Jurkat, Clone E6-1 (cell line): ENCODE measurements around the gene HIBCH.
"Not testable (repeated sequence)": the region's sequence is repeated elsewhere in the genome, so short reads cannot be mapped to it uniquely, and the experiment has no call there.

ENCODE experiments used
- DNase-seq: peaks from one replicate; pipeline ENCODE4 v3.0.0-alpha.2; 2011; ENCODE audit warnings: low read depth, low spot score
- H3K4me3 ChIP-seq: 2 replicates; pipeline ENCODE4 v1.5.1; 2011; ENCODE audit warnings: mild to moderate bottlenecking, low read length, control low read depth, moderate library complexity

HIBCH gene

DNA sequence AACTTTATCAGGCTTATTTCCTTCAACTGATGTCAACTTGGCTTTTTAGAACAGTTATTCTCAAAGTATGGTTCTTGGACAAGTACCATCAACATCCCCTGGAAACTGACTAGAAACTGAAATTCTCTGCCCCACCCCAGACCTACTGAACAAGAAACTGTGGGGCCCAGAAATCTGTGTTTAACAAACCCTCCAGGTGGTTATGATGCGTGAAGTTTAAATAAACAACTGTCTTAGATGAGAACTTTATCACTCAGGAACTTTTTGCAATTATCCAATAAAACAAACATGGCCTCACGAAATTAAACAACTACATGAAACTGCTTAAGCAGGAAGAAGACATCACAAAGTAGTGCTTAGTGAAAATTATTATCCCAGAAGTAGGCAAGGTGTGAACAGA lies 4.4 kb downstream of the HIBCH start:
- no peak overlapping the region for H3K4me3 ChIP-seq
- no peak for DNase-seq

DNA sequence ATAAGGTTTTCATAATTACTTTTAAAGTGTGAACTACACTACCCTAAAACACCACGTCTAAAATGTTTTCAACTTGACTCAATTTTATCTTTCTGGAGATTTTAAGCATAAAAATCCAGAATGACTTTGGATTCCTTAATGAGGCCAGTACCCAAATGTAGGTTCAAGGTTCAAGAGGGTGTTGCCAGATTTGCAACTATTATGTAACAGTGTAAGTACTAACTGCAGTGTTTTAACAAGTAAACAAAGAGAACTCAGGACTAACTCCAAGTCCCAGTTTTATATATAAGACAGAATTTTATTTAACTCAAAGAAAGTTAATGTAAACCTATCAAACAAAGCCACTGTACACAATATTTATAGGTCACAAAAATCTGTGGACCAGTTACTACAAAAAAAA lies 5.7 kb downstream of the HIBCH start:
- H3K4me3 ChIP-seq = no peak overlapping the region

DNA sequence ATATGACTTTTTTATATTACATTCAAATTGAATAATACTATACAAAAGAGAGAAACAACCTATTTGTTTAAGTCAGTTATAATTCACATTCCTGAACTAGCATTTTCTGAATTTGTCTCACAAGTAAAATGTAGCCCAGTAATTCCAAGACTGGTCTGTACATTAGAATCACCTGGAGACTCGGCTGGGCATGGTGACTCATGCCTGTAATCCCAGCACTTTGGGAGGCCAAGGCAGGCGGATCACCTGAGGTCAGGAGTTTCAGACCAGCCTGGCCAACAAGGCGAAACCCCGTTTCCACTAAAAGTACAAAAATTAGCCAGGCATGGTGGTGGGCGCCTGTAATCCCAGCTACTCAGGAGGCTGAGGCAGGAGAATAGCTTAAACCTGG lies 7.0 kb downstream of the HIBCH start:
- H3K4me3 ChIP-seq, DNase-seq: not testable (repeated sequence)

More for the DNA sequence above, 5.7 kb downstream of the HIBCH start:
- no peak for DNase-seq

DNA sequence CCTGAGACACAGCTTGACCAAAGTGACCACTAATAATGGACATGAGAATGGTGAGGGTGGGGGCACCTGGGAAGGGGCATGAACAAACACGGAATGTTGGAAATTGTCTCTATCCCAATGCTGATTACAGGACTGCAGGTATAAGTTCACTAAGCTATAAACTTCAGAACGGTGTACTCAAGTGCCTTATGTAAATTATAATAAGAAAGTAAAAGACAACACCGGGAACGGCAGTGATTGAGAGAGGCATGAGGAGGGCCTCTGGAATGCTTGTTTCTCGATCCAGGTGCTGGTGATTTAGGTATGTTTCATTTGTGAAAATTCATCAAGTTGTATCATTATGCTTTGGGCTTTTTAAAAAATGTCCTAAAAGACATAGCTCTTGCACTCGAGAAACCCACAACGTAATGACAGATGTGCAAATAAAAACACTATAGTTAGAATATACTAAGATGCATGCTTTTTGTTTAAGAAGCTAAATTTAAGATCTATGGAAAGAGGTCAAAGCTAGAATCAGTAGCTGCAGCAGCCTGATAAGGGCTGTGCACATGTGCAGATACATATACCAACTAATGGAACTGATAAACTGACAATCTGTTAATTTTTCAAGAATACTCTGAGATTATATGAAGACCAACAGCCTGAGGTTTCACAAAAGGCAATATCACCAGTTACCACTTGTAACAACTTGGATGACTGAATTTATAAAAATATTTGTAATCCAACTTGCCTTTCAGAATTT lies 7.6 kb downstream of the HIBCH start:
- H3K4me3 ChIP-seq = no peak overlapping the region
- DNase-seq = no peak

DNA sequence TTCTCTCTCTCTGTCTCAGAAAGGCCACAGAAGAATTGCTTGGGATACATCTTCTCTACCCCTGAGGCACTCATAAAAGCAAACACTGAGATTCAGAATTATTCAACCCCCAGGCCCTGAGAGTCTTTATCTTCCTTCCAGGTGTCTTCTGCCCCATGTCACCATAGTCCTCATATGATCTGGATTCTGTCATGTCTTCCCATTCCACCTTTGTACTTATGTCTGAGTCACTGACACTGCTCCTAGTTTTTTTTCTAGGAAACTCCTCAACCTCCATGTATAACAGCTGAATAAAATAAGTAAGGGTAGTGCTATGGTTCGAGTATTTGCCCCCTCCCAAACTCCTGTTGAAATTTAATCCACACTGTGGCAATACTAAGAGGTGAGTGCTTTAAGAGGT lies 11.6 kb downstream of the HIBCH start:
- no peak overlapping the region for H3K4me3 ChIP-seq
- no peak for DNase-seq

DNA sequence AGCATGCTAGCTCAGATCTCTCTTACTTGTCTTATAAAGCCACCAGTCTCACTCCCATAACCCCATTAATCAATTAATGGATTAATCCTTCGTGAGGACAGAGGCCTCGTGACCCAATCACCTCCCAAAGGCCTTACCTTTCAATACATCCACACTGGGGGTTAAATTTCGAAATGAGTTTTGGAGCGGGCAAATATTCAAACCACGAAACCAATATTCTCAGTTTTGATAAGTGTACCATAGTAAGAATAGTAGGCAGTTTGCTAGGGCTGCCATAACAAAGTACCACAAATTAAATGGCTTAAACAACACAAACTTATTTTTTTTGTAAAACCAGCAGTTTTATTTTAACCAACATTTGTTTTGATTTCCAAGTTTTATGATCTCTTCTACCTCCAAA lies 15.2 kb downstream of the HIBCH start:
- no peak for DNase-seq
- no peak overlapping the region for H3K4me3 ChIP-seq

DNA sequence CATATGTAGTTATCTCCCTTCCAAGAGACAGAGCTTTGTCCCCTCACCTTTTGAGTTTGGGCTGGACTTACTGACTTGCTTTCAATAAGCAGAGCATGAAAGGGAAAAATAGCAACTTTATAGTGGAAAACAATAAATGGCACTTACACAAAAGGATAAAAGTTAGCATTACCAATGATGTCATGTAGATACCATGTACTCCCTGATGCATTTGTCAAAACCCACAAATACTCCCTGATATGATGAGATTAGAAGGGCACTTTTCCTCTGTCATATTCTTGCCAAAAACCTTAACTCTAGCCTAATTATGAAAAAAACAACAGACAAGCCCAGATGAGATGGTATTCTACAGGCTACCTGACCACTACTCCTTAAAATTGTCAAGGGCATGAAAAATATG lies 16.0 kb downstream of the HIBCH start:
- DNase-seq = no peak
- no peak overlapping the region for H3K4me3 ChIP-seq

DNA sequence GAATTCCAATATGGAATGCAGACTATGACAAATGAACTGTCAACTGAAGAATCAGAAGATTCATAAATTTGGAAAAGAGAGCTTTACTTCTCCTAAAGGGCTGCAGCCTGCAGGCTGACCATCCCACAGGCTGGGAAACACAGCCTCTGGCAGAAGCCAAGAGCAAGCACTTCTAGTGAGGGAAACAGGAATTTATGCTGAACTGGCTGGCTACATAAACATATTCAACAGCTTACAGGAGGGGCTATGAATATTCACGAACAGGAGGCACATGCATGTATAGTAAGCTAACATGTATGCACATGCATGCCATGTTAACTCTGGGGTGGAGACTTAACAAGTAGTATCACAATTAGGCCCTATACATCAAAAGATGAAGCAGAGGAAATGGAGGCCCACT lies 17.6 kb downstream of the HIBCH start:
- DNase-seq = no peak
- no peak overlapping the region for H3K4me3 ChIP-seq

DNA sequence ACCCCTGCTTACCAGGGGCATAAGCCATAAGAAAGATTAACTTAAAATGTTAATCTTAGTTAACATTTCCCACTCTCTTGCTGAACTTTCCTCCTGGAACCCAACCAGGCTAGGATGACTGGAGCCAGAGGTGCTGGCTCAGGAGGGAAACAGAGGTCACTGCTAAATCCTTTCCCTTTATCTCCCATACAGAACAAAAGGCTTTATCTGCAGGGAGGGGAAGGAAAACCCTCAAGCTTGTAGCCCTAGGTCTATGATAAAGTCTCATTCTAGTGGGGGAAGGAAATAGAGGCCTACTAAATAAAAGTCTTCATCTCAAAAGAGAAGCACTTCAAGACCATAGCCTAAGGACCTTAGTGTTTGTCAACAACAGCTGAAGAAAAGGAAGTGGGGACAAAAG lies 18.6 kb downstream of the HIBCH start:
- H3K4me3 ChIP-seq = no peak overlapping the region
- DNase-seq = no peak

DNA sequence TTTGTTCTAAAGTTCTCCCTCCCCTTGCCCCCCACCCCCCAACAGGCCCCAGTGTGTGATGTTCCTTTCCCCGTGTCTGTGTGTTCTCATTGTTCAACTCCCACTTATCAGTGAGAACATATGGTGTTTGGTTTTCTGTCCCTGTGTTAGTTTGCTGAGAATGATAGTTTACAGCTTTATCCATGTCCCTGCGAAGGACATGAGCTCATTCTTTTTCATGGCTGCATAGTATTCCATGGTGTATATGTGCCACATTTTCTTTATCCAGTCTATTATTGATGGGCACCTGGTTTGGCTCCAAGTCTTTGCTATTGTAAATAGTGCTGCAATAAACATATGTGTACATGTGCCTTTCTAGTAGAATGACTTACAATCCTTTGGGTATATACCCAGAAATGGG lies 21.7 kb downstream of the HIBCH start:
- DNase-seq, H3K4me3 ChIP-seq: not testable (repeated sequence)

DNA sequence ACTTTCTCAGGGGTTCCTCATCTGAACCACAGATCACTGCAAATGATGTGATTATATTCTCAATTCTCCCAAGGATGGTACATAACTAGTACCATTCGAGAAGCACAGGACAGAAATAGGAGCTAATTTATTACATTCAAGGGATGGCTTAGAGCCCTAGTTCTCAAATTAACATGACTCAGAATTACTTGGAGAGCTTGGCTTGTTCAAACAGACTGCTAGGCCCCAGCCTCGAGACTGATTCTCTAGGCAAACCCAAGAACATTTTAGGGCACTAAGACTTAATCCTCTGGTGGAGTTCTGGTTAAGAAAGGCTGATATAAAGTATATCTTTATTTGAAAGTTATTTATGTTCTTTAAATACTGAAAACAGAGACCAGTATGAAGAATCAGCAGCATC lies 35.8 kb downstream of the HIBCH start:
- DNase-seq = no peak
- no peak overlapping the region for H3K4me3 ChIP-seq

DNA sequence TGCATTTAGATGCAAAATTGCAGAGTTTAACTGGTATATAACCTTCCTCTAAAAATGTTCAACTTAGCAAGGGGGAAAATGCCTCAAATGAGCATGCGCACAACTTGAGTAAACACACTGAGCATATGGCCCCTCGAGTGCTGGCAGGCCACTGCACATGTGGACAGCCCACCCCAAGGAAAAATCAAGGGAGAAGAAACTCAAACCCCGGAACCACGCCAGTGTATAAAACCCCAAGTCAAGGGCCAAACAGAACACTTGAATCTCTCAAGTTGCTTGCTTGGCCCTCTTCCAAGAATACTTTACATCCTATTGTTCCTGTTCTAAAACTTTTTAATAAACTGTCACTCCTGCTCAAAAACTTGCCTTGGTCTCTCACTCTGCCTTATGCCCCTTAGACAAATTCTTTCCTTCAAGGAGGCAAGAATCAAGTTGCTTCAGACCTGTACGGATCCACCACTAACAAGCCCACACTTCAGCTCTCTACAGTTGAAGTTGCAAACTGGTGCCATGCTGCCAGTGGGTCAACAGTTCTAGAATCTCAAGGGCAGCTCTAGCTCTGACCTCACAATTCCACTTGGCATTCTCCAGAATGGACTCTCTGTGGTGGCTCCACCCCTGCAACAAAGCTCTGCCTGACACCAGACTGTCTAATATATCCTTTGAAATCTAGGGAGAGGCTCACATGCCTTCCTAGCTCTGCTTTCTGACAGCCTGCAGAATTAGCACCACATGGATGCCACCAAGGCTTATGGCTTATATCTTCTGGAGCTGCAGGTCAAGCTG lies 38.9 kb downstream of the HIBCH start:
- no peak for DNase-seq
- no peak overlapping the region for H3K4me3 ChIP-seq

DNA sequence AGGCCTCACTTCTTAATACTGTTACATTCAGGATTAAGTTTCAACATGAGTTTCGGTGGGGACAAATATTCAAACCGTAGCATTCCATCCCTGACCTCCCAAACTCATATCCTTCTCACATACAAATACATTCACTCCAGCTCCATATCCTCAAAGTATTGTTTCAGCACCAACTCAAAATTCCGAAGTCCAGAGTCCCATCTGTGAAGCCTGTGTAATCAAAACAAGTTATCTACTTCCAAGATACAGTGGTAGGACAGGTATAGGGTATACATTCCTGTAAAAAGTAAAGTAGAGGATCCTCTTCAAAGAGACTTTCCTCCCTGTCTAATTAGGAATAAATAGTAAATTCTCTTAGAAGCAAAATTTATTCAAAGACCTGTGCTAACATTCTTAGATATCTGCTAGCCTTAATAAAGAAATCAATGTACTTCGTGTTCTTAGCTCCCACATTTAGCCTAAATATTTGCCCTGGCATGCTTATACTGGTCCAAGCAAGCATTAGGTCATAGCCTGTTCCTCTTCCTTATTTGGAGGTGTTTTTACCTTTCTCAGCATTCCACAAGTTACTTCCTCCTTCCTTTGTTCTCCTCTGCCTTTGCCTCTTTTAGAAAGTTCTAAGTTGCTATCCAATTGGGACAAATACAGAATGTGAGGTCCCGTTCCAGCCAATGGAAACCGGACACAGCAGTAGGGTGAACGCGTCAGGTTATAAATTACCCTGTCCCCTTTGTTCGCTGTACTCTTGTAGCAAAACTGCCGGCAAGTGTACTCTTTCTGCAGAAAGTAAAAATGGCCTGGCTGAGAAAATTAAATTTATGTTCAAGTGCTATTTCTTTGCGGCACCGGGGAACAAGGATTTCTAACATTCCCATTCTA lies 40.1 kb downstream of the HIBCH start:
- not testable (repeated sequence) for DNase-seq

DNA sequence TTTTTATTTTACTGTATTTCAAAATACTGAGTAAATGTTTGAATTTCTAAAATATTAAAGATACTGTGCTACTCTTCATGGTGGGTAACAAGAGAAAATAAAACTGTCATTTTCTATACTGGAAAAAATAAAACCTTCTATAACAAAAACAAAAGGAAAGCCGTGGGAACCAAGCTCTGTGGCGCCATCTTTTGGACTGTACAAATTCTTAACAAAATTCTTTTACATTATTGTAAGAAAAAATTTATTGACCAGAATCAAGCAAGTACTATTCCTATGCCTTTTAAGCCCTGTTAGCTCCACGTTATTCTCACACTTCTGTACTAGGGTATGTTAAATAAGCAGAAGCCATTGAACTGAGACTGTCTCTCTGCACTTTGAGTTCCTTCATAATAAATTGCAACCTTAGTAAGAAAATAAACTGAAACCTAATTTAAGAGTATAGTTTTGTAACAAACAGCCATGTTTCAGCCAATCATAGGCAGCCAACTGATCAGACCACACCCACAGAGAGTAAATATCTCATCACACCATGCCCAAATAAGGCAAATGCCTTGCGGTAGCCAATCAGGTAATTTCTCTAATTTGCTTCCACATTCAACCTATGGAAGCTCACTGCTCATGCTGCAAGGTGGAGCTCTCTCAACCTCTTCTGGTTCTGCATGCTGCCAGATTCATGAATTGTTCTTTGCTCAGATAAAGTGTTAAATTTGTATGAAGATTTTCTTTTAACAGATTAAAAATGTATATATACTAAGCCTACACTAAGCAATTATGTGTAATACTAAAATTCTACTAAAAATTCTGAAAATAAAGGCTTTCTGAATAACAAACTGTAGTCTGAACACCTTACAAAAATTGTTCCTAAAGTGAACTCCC lies 42.2 kb downstream of the HIBCH start:
- DNase-seq = peak; percentile 29
- no peak overlapping the region for H3K4me3 ChIP-seq

More for the DNA sequence above, 40.1 kb downstream of the HIBCH start:
- not testable (repeated sequence) for H3K4me3 ChIP-seq

DNA sequence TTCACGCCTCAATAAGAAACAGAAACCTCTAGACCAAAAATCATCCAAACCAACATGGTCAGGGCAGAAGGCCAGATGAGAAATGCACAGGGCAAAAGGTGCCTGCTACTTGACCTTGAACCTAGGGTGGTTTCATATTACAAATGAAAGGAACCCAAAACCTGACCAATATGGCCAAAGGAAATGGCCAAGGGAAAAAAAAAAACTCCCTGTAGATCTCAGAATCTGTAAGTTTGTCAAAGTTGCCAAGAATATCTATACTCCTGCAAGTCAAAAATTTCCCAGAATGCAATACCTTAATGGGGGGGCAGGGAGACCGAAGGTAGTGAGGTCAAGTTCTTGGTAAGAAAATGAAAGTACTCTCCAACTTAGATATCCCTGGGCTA lies 47.2 kb downstream of the HIBCH start:
- no peak for DNase-seq
- no peak overlapping the region for H3K4me3 ChIP-seq

DNA sequence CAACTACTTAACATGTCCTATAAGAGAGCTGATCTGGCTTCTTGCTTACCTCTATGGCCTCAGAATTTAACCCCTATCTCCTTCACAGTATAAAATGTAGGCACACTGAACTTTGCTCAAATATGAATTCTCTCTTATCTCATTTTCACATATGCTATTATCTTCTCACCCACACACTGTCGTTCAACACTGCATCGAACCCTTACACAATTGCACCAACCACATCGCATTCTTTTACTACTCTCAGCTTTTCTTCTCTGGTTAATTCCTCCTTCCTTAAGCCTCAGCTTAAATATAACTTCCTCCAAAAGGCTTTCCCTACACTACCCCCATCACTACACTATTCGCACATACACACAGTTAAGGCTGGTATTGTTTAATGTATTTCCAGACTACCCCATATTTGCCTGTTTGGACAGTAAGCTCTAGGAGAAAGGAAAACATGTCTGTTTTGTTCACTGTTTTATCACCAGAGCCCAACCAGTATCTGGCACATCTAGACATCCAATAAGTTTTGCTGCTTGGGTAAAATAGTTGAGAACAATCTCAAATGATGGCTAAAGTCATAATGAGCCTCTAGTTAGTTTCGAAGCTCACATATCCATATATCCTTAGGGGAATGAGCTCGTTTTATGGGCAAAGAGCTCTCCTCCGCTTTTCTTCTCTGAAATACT lies 47.7 kb downstream of the HIBCH start:
- DNase-seq = no peak
- H3K4me3 ChIP-seq = no peak overlapping the region

DNA sequence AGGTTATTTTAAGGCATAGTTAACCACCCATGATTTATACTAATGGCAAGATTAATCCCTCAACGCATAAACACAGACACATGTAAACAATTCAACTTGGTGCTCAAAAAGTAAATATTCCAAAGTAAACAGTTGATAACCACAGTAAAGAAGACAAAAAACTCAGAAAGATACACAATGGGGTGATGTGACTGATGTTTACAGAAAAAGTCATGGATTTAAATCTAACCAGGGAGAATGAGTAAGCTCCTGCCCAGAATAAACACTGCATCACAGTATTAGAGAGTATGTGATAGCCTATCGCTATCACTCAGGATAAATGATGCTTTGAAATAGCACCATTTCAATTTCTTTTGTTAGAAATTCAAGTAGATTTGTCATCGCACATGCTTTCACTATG lies 49.3 kb downstream of the HIBCH start:
- no peak overlapping the region for H3K4me3 ChIP-seq
- DNase-seq = no peak

DNA sequence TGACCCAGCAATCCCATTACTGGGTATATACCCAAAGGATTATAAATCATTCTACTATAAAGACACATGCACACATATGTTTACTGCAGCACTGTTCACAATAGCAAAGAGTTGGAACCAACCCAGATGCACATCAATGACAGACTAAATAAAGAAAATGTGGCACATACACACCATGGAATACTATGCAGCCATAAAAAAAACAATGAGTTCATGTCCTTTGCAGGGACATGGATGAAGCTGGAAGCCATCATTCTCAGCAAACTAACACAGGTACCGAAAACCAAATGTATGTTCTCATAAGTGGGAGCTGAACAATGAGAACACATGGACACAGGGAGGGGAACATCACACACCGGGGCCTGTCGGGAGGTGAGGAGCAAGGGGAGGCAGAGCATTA lies 49.9 kb downstream of the HIBCH start:
- not testable (repeated sequence) for H3K4me3 ChIP-seq, DNase-seq
